ENCODE results near the gene CDH4.
"Not testable (repeated sequence)": the region's sequence is repeated elsewhere in the genome, so short reads cannot be mapped to it uniquely, and the experiment has no call there.

The CDH4 gene

GRCh38 chr20:61405007-61405406 lies 152.9 kb downstream of the CDH4 start:
- no peak overlapping the region for H3K4me3 ChIP-seq (ENCODE audit: low read length)
- no peak for TF ChIP-seq CTCF (conservative IDR thresholded peaks at IDR 0.05; ENCODE audit: low read depth, low read length)
- no peak for DNase-seq (ENCODE audit: low read depth)

GRCh38 chr20:61406773-61407172 lies 154.7 kb downstream of the CDH4 start:
- DNase-seq (ENCODE audit: low read depth); H3K4me3 ChIP-seq (ENCODE audit: low read length): not testable (repeated sequence)

- no peak for TF ChIP-seq CTCF (conservative IDR thresholded peaks at IDR 0.05; ENCODE audit: low read depth, low read length)
- DNase-seq (ENCODE audit: low read depth): no peak
These were observed 155.5 kb downstream of the CDH4 start for GRCh38 chr20:61407561-61407960.

GRCh38 chr20:61408951-61409740 lies 157.1 kb downstream of the CDH4 start:
- no peak for DNase-seq (ENCODE audit: low read depth)
- no peak for TF ChIP-seq CTCF (conservative IDR thresholded peaks at IDR 0.05; ENCODE audit: low read depth, low read length)
- no peak overlapping the region for H3K4me3 ChIP-seq (ENCODE audit: low read length)

More at GRCh38 chr20:61407561-61407960, 155.5 kb downstream of the CDH4 start:
- no peak overlapping the region for H3K4me3 ChIP-seq (ENCODE audit: low read length)

- no peak for TF ChIP-seq CTCF (conservative IDR thresholded peaks at IDR 0.05; ENCODE audit: low read depth, low read length)
- H3K4me3 ChIP-seq (ENCODE audit: low read length): no peak overlapping the region
- DNase-seq (ENCODE audit: low read depth): no peak
These were observed 159.7 kb downstream of the CDH4 start for GRCh38 chr20:61411743-61412142.

GRCh38 chr20:61413752-61414151 lies 161.7 kb downstream of the CDH4 start:
- no peak for DNase-seq (ENCODE audit: low read depth)
- H3K4me3 ChIP-seq (ENCODE audit: low read length): no peak overlapping the region
- TF ChIP-seq CTCF (conservative IDR thresholded peaks at IDR 0.05; ENCODE audit: low read depth, low read length): no peak

GRCh38 chr20:61414455-61414991 lies 162.5 kb downstream of the CDH4 start:
- TF ChIP-seq CTCF (conservative IDR thresholded peaks at IDR 0.05; ENCODE audit: low read depth, low read length): no peak
- no peak for DNase-seq (ENCODE audit: low read depth)
- no peak overlapping the region for H3K4me3 ChIP-seq (ENCODE audit: low read length)
